Tibial nerve (tissue), 4 donors: ENCODE results near the gene PSME4. TPM values are rescaled to one million over a fixed set of nuclear protein-coding genes. Genes with fewer than 3 reads are reported as not detected.

ENCODE experiments used
- DNase-seq, 2 donors: peaks; one replicate each; pipeline ENCODE4 v3.0.0-alpha.2; 2019; ENCODE audit warnings: low spot score in 2 of 2
- H3K27ac ChIP-seq, 4 donors: fragments of 200-600 bp; sonication (generic) in 3 of 4; one replicate each; pipeline ENCODE4 v1.5.1; 2017 to 2019; ENCODE audit warnings: mild to moderate bottlenecking in 1 of 4
- H3K27me3 ChIP-seq, 2 donors: fragments of 200-600 bp; sonication (generic) in 1 of 2; one replicate each; pipeline versions ENCODE4 v1.5.1 to v1.6.0; 2017 to 2019
- H3K36me3 ChIP-seq, 3 donors: fragments of 200-600 bp; sonication (generic); one replicate each; pipeline ENCODE4 v1.5.1; 2018 to 2019
- H3K4me1 ChIP-seq, 4 donors: fragments of 200-600 bp; sonication (generic) in 3 of 4; one replicate each; pipeline ENCODE4 v1.5.1; 2017 to 2019
- H3K4me3 ChIP-seq, 4 donors: fragments of 200-600 bp; sonication (generic) in 3 of 4; one replicate each; pipeline ENCODE4 v1.5.1; 2017 to 2019; ENCODE audit warnings: mild to moderate bottlenecking in 1 of 4, moderate library complexity in 1 of 4
- H3K9me3 ChIP-seq, 4 donors: fragments of 200-600 bp; sonication (generic) in 3 of 4; one replicate each; pipeline ENCODE4 v1.5.1; 2017 to 2019
- CTCF ChIP-seq, 5 experiments: fragments of 200-600 bp in 3 of 5; fragments of 450-650 bp in 2 of 5; sonication (generic) in 3 of 5; IDR thresholded peaks; one replicate each; pipeline ENCODE4 v1.5.1; 2016 to 2019; ENCODE audit warnings: antibody characterized with exemption in 5 of 5, mild to moderate bottlenecking in 3 of 5, moderate library complexity in 2 of 5
- EP300 ChIP-seq, 2 donors: sonication (generic); formaldehyde crosslinking; IDR thresholded peaks; one replicate each; pipeline ENCODE4 v1.6.1; 2017; ENCODE audit warnings: antibody characterized with exemption in 2 of 2, mild to moderate bottlenecking in 1 of 2
- POLR2A ChIP-seq, 2 donors: fragments of 450-650 bp; IDR thresholded peaks; one replicate each; pipeline ENCODE4 v1.6.1; 2017; ENCODE audit warnings: antibody characterized with exemption in 2 of 2, mild to moderate bottlenecking in 2 of 2, moderate library complexity in 2 of 2
- WGBS, 2 donors: methylation state at CpG; one replicate each; pipeline ENCODE4 v1.1.5; 2018; 5-methylcytosine and 5-hydroxymethylcytosine counted together
- total RNA-seq, 4 donors: library from RNA; depleted of rRNA; stranded (reverse); fragments of >200 nt; gene quantifications; one replicate each; pipeline ENCODE4 v1.1.0, GENCODE V29; 2016

The PSME4 gene
- total RNA-seq, 4 donors from 2014 or later: 32.4 to 50.6 (median 38.5) TPM

GRCh38 chr2:53874401-53874950 is 96.3 kb downstream of the PSME4 start:
- Histone ChIP-seq H3K9me3 (no peaks in the 10 kb centered on the region), H3K4me3 (no peak overlapping the region), H3K4me1 (no peaks in the 10 kb centered on the region), H3K27me3 (no peaks in the 10 kb centered on the region), H3K36me3 (peaks cover 0 to 49% (median 7%) of the 10 kb centered on the region in 3 donors), H3K27ac (no peak overlapping the region)
- no peak for DNase-seq
- TF ChIP-seq POLR2A (IDR thresholded peaks at IDR 0.05) (no peak), EP300 (IDR thresholded peaks at IDR 0.05) (no peak), CTCF (IDR thresholded peaks at IDR 0.05) (no peak)
- 94 to 98% methylated on average over 7 of the region's 7 CpGs for WGBS, 2 donors

- Histone ChIP-seq H3K27me3 (no peaks in the 10 kb centered on the region), H3K36me3 (peaks cover 0 to 78% (median 4%) of the 10 kb centered on the region in 3 donors), H3K4me3 (no peak overlapping the region), H3K4me1 (no peaks in the 10 kb centered on the region), H3K9me3 (no peaks in the 10 kb centered on the region), H3K27ac (no peak overlapping the region)
- DNase-seq: no peak
- 85 to 95% methylated on average over 2 of the region's 2 CpGs for WGBS, 2 donors
- no peak for TF ChIP-seq EP300 (IDR thresholded peaks at IDR 0.05)
- TF ChIP-seq CTCF (IDR thresholded peaks at IDR 0.05): no peak
- no peak for TF ChIP-seq POLR2A (IDR thresholded peaks at IDR 0.05)
These were observed 103.0 kb downstream of the PSME4 start for GRCh38 chr2:53867773-53868172.

- TF ChIP-seq CTCF (IDR thresholded peaks at IDR 0.05) (no peak), EP300 (IDR thresholded peaks at IDR 0.05) (no peak), POLR2A (IDR thresholded peaks at IDR 0.05) (no peak)
- Histone ChIP-seq H3K4me1 (no peaks in the 10 kb centered on the region), H3K4me3 (no peak overlapping the region), H3K36me3 (peaks cover 0 to 77% (median 4%) of the 10 kb centered on the region in 3 donors), H3K27me3 (no peaks in the 10 kb centered on the region), H3K9me3 (no peaks in the 10 kb centered on the region), H3K27ac (no peak overlapping the region)
- no peak for DNase-seq
- 89 to 97% methylated on average over 5 of the region's 5 CpGs for WGBS, 2 donors
These were observed 103.6 kb downstream of the PSME4 start for GRCh38 chr2:53867169-53867568.

GRCh38 chr2:53865962-53866361 is 104.8 kb downstream of the PSME4 start:
- 93% methylated on average over 5 of the region's 5 CpGs for WGBS, 2 donors
- Histone ChIP-seq H3K27ac (no peak overlapping the region), H3K36me3 (peaks cover 0 to 65% (median 4%) of the 10 kb centered on the region in 3 donors), H3K4me1 (no peaks in the 10 kb centered on the region), H3K4me3 (no peak overlapping the region), H3K27me3 (no peaks in the 10 kb centered on the region), H3K9me3 (no peaks in the 10 kb centered on the region)
- DNase-seq: no peak
- TF ChIP-seq CTCF (IDR thresholded peaks at IDR 0.05) (no peak), EP300 (IDR thresholded peaks at IDR 0.05) (no peak), POLR2A (IDR thresholded peaks at IDR 0.05) (no peak)

GRCh38 chr2:53865264-53865663 is 105.5 kb downstream of the PSME4 start:
- H3K4me1 ChIP-seq: no peaks in the 10 kb centered on the region
- H3K36me3 ChIP-seq: peaks cover 0 to 61% (median 4%) of the 10 kb centered on the region in 3 donors
- no peak overlapping the region for H3K27ac ChIP-seq
- 84 to 86% methylated on average over 2 of the region's 2 CpGs for WGBS, 2 donors
- DNase-seq: no peak
- no peaks in the 10 kb centered on the region for H3K9me3 ChIP-seq
- no peak for TF ChIP-seq POLR2A (IDR thresholded peaks at IDR 0.05)
- no peak for TF ChIP-seq CTCF (IDR thresholded peaks at IDR 0.05)
- no peak for TF ChIP-seq EP300 (IDR thresholded peaks at IDR 0.05)
- H3K4me3 ChIP-seq: no peak overlapping the region
- H3K27me3 ChIP-seq: no peaks in the 10 kb centered on the region
